HepG2 (cell line): ENCODE results near the gene FAM219A.
"Not testable (repeated sequence)": the region's sequence is repeated elsewhere in the genome, so short reads cannot be mapped to it uniquely, and the experiment has no call there.

ENCODE experiments used
- BRF2 ChIP-seq: sonication (generic); formaldehyde crosslinking; IDR thresholded peaks from 2 replicates; pipeline ENCODE4 v1.8.1; 2022; ENCODE audit warnings: mild to moderate bottlenecking, missing genetic modification reagents
- CTCF ChIP-seq: sonication (generic); formaldehyde crosslinking; IDR thresholded peaks from 2 replicates; pipeline ENCODE4 v1.5.0; 2020; ENCODE audit warnings: mild to moderate bottlenecking, missing genetic modification reagents, moderate library complexity
- KAT2B ChIP-seq: fragments of 150-350 bp; IDR thresholded peaks from 2 replicates; pipeline ENCODE4 v1.6.1; 2014; ENCODE audit warnings: low read depth, low read length, borderline replicate concordance
- PTBP1 ChIP-seq: fragments of 200-400 bp; formaldehyde crosslinking; IDR thresholded peaks from 2 replicates; pipeline ENCODE4 v1.6.1; 2018; ENCODE audit warnings: low read length, low read depth; ENCODE audit not compliant: poor library complexity, severe bottlenecking

- TF ChIP-seq KAT2B; CTCF (CRISPR knock-in tag); BRF2 (CRISPR knock-in tag); PTBP1: not testable (repeated sequence)
Observed at GRCh38 chr9:34437926-34438307, 20.5 kb downstream of the FAM219A start.
